ENCODE measurements around the gene RBM26.
"Not testable (repeated sequence)": the region's sequence is repeated elsewhere in the genome, so short reads cannot be mapped to it uniquely, and the experiment has no call there.

The RBM26 gene

GRCh38 chr13:79307866-79308298 lies 98.2 kb downstream of the RBM26 start:
- H3K4me3 Mint-ChIP-seq: no peak overlapping the region
- peaks cover 7% of the 10 kb centered on the region for H3K36me3 Mint-ChIP-seq (ENCODE audit: low read depth)
- H3K4me1 Mint-ChIP-seq (ENCODE audit: low read depth): peaks cover 4% of the 10 kb centered on the region
- no peak overlapping the region for H3K27ac Mint-ChIP-seq
- H3K27me3 Mint-ChIP-seq: peaks cover 5% of the 10 kb centered on the region
- no peak for DNase-seq
- no peaks in the 10 kb centered on the region for H3K9me3 Mint-ChIP-seq

DNA sequence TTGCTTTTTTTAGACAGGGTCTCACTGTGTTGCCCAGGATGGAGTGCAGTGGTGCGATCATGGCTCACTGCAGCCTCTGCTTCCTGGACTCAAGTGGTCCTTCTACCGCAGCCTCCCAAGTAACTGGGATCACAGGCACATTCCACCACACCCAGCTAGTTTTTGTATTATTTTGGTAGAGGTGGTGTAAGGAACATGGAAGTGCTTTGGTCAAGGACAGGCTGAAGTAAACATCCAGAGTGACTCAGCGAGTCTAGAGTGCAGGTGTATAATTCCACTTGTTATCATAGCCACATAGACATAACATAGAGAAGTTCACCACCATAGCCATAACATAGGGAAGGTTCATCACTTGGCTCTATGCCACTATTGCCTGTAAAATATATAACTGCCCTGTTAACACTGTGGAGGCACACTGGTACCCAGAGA lies 98.6 kb downstream of the RBM26 start:
- peaks cover 9% of the 10 kb centered on the region for H3K27me3 Mint-ChIP-seq
- DNase-seq: no peak
- no peak overlapping the region for H3K27ac Mint-ChIP-seq
- no peak overlapping the region for H3K4me3 Mint-ChIP-seq
- H3K4me1 Mint-ChIP-seq (ENCODE audit: low read depth): peaks cover 4% of the 10 kb centered on the region
- H3K36me3 Mint-ChIP-seq (ENCODE audit: low read depth): peaks cover 6% of the 10 kb centered on the region
- H3K9me3 Mint-ChIP-seq: no peaks in the 10 kb centered on the region

DNA sequence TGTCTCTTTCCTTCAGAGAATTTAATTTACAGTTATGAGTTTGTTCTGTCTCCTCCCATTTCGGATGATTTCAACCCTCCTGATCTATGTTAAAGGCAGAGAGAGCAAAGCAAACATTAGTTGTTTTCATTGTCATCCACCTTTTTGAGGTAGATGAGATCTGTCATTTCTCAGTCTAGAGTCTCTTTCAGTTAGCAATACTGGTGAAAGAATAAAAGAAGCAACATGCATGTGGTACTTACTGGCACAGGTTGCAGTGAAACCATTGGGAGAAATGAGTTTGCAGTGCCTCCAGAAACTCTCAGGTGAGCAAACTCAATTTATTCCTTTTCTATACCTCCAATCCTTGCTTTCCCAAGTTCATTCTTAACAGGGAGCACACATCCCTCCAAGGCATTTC lies 99.4 kb downstream of the RBM26 start:
- Mint-ChIP-seq H3K36me3 (ENCODE audit: low read depth) (peaks cover 2% of the 10 kb centered on the region), H3K9me3 (no peaks in the 10 kb centered on the region), H3K4me3 (no peak overlapping the region), H3K4me1 (ENCODE audit: low read depth) (peaks cover 4% of the 10 kb centered on the region), H3K27ac (no peak overlapping the region), H3K27me3 (peaks cover 11% of the 10 kb centered on the region)
- no peak for DNase-seq

DNA sequence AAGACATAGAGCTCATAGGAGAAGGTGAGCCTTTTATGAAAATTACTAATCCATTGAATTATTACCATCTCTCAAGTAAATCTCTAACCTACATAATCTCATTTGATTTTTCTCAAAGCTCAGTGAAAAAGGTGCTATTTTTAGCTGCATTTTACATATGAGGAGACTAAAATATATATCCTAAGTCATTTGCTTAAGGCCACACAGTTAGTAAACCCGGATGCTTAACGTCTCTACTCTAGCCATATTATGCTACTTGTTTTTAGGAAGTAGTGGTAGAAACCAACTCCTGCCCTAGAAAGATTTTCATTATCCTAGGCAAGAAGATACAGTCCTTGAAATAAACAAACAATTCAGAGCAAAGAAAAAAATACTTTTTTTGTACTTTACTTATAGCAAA lies 108.9 kb downstream of the RBM26 start:
- no peak for DNase-seq
- Mint-ChIP-seq H3K27me3 (peaks cover 7% of the 10 kb centered on the region), H3K36me3 (ENCODE audit: low read depth) (no peaks in the 10 kb centered on the region), H3K4me3 (no peak overlapping the region), H3K9me3 (no peaks in the 10 kb centered on the region), H3K4me1 (ENCODE audit: low read depth) (no peaks in the 10 kb centered on the region), H3K27ac (no peak overlapping the region)

GRCh38 chr13:79295906-79296706 lies 109.9 kb downstream of the RBM26 start:
- Mint-ChIP-seq H3K4me3 (no peak overlapping the region), H3K9me3 (no peaks in the 10 kb centered on the region), H3K36me3 (ENCODE audit: low read depth) (no peaks in the 10 kb centered on the region), H3K27ac (no peak overlapping the region), H3K27me3 (peaks cover 7% of the 10 kb centered on the region), H3K4me1 (ENCODE audit: low read depth) (no peaks in the 10 kb centered on the region)
- no peak for DNase-seq

GRCh38 chr13:79290595-79291244 lies 115.3 kb downstream of the RBM26 start:
- H3K27me3 Mint-ChIP-seq: peaks cover 3% of the 10 kb centered on the region
- H3K36me3 Mint-ChIP-seq (ENCODE audit: low read depth): no peaks in the 10 kb centered on the region
- DNase-seq: no peak

GRCh38 chr13:79289571-79289970 lies 116.5 kb downstream of the RBM26 start:
- no peaks in the 10 kb centered on the region for H3K27me3 Mint-ChIP-seq
- H3K27ac Mint-ChIP-seq: no peak overlapping the region
- H3K4me1 Mint-ChIP-seq (ENCODE audit: low read depth): no peaks in the 10 kb centered on the region
- DNase-seq: no peak
- H3K9me3 Mint-ChIP-seq: no peaks in the 10 kb centered on the region
- H3K4me3 Mint-ChIP-seq: no peak overlapping the region
- no peaks in the 10 kb centered on the region for H3K36me3 Mint-ChIP-seq (ENCODE audit: low read depth)

More at GRCh38 chr13:79290595-79291244, 115.3 kb downstream of the RBM26 start:
- H3K4me3 Mint-ChIP-seq: no peak overlapping the region
- H3K4me1 Mint-ChIP-seq (ENCODE audit: low read depth): no peaks in the 10 kb centered on the region
- H3K9me3 Mint-ChIP-seq: no peaks in the 10 kb centered on the region
- H3K27ac Mint-ChIP-seq: no peak overlapping the region

DNA sequence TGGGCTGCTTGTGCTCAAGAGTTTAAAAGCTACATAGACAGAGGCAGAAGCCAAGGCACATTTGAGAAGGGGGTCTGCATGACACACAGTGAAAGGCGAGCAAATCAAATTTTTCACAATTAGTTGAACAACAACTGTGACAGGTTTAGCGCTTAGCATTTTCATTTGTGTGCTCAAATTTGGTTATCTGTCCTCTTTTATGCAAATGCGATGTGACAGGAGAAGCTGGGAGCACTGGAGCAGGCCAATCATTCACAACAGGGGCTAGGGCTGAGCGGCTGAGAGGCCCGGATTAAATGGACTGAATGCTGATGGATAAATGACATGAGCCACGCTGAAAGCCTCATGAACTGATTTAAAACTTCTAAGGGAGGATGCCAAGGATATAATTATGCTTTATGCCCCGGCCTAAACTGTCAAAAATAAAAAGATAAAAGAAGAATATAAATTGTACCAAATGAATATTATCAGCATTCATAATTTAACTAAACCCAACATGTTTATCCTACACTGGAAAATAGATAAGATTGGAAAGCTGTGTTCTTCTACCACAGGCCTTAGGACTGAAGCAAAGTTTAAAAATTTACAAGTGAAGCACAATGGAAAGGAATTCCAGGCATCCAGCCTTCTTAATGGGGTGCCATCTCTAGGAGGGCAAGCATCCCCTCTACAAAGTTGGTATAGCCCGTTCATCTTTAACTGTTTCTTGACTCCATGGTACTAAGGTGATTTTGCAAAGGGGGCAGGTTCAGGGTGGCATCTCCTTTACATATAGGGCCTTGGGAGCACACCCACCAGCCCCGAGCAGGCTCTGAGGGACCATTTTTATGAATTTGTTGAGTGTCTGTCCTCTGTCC lies 117.9 kb downstream of the RBM26 start:
- no peaks in the 10 kb centered on the region for H3K4me1 Mint-ChIP-seq (ENCODE audit: low read depth)
- no peaks in the 10 kb centered on the region for H3K27me3 Mint-ChIP-seq
- H3K36me3 Mint-ChIP-seq (ENCODE audit: low read depth): no peaks in the 10 kb centered on the region
- H3K27ac Mint-ChIP-seq: no peak overlapping the region
- DNase-seq: no peak
- no peak overlapping the region for H3K4me3 Mint-ChIP-seq
- no peaks in the 10 kb centered on the region for H3K9me3 Mint-ChIP-seq

- Mint-ChIP-seq H3K4me3 (no peak overlapping the region), H3K27ac (no peak overlapping the region)
Observed at GRCh38 chr13:79285159-79285558, 120.9 kb downstream of the RBM26 start.

DNA sequence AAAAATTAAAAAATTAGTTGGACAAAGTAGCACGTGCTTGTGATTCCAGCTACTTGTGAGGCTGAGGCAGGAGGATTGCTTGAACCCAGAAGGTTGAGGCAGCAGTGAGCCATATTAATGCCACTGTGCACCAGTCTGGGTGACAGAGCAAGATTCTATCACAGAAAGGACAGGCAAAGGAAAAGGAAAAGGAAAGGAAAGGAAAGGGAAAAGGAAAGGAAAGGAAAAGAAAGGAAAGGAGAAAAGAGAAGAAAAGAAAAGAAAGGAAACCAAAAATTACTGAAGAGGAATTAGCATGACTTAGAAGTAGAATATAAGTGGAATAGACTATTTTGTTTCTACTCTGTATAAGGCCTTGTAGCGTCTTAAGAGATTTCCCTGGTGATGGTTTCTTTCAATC lies 122.3 kb downstream of the RBM26 start:
- no peaks in the 10 kb centered on the region for H3K4me1 Mint-ChIP-seq (ENCODE audit: low read depth)
- no peak for DNase-seq
- no peak overlapping the region for H3K4me3 Mint-ChIP-seq
- H3K27ac Mint-ChIP-seq: no peak overlapping the region
- no peaks in the 10 kb centered on the region for H3K27me3 Mint-ChIP-seq
- H3K9me3 Mint-ChIP-seq: no peaks in the 10 kb centered on the region
- H3K36me3 Mint-ChIP-seq (ENCODE audit: low read depth): no peaks in the 10 kb centered on the region

More at GRCh38 chr13:79285159-79285558, 120.9 kb downstream of the RBM26 start:
- Mint-ChIP-seq H3K9me3 (no peaks in the 10 kb centered on the region), H3K27me3 (no peaks in the 10 kb centered on the region), H3K4me1 (ENCODE audit: low read depth) (no peaks in the 10 kb centered on the region), H3K36me3 (ENCODE audit: low read depth) (no peaks in the 10 kb centered on the region)
- no peak for DNase-seq

DNA sequence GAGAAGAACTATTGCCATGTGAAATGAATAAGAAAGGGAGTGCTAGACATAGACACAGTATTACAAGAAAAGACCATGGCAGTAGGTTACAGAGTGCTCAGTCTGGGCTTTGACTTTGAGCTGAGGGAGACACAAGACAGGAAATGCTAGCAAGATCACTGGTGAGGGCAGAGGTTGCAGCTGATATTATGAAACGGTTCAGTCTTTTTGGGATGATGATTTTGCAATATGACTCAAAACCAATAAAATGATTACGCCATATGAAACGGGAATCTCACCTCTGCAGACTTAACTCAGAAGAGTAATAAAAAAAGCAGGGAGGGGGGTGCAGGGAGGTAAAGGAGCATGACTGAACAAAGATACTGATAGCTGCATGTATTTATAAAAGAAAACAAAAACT lies 123.1 kb downstream of the RBM26 start:
- H3K27me3 Mint-ChIP-seq: no peaks in the 10 kb centered on the region
- no peak overlapping the region for H3K27ac Mint-ChIP-seq
- H3K4me3 Mint-ChIP-seq: no peak overlapping the region
- no peak for DNase-seq
- H3K9me3 Mint-ChIP-seq: no peaks in the 10 kb centered on the region
- H3K36me3 Mint-ChIP-seq (ENCODE audit: low read depth): no peaks in the 10 kb centered on the region
- H3K4me1 Mint-ChIP-seq (ENCODE audit: low read depth): no peaks in the 10 kb centered on the region

DNA sequence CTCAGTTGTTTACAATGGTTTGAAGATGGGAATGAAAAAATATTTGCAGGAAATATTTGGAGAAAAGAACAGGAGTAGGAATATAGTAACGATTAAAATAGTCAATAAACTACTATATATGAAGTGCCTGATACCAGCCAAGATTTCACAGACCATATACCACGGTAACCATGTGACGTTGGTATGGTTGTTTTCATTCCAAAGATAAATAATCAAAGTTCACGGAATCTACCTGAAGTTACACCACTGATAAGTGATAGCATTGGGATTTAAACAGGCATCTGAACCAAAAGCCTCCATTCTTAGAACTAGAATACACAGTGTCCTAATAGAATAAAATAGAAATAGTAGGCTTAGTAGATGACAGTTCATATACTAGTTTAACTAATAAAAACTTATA lies 123.5 kb downstream of the RBM26 start:
- no peaks in the 10 kb centered on the region for H3K36me3 Mint-ChIP-seq (ENCODE audit: low read depth)
- H3K27ac Mint-ChIP-seq: no peak overlapping the region
- H3K9me3 Mint-ChIP-seq: no peaks in the 10 kb centered on the region
- no peaks in the 10 kb centered on the region for H3K27me3 Mint-ChIP-seq
- no peak overlapping the region for H3K4me3 Mint-ChIP-seq
- no peak for DNase-seq
- no peaks in the 10 kb centered on the region for H3K4me1 Mint-ChIP-seq (ENCODE audit: low read depth)

DNA sequence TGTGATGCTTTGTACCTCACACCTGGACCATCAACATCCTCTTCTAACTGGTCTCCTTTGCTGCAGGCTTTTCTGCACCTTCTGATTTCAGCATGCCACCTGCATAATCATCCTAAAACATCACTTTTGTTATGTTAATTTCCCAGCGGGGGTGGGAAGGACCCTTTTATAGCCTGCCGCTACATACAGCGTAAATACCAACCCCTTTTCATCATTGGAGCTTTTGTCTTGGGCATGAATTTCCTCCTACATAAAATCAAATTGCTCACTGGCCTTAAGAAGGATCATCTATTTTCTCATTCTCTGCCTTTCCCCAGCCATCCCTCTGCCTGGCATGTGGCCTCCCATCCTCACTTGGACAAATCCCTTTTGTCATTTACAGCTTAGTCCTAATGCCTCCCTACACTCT lies 124.7 kb downstream of the RBM26 start:
- H3K4me1 Mint-ChIP-seq (ENCODE audit: low read depth): no peaks in the 10 kb centered on the region
- H3K9me3 Mint-ChIP-seq: no peaks in the 10 kb centered on the region
- H3K36me3 Mint-ChIP-seq (ENCODE audit: low read depth): no peaks in the 10 kb centered on the region
- no peaks in the 10 kb centered on the region for H3K27me3 Mint-ChIP-seq
- H3K27ac Mint-ChIP-seq: no peak overlapping the region
- DNase-seq: no peak
- H3K4me3 Mint-ChIP-seq: no peak overlapping the region

DNA sequence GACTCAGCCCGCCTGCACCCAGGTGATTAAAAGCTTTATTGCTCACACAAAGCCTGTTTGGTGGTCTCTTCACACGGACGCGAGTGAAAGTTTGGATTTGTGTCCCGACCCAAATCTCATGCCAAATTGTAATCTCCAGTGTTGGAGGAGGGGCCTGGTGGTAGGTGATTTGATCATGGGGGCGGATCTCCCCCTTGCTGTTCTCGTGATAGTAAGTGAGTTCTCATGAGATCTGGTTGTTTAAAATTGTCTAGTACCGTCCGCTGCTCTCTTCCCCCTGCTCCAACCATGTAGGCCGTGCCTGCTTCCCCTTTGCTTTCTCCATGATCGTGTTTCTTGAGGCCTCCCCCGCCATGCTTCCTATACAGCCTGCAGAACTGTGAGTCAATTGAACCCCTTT lies 126.3 kb downstream of the RBM26 start:
- not testable (repeated sequence) for H3K4me3 Mint-ChIP-seq; H3K4me1 Mint-ChIP-seq (ENCODE audit: low read depth); DNase-seq; H3K27ac Mint-ChIP-seq; H3K9me3 Mint-ChIP-seq; H3K36me3 Mint-ChIP-seq (ENCODE audit: low read depth)
- peaks cover 11% of the 10 kb centered on the region for H3K27me3 Mint-ChIP-seq

Data from activated T-cell treated with anti-CD3 and anti-CD28 coated beads, Interleukin-2, amount 50 U/mL, for 24 hours (primary cell).